Bronchial epithelial cell (primary cell): Measurements from ENCODE around the gene PGA3. TPM values are rescaled to one million over a fixed set of nuclear protein-coding genes. Genes with fewer than 3 reads are reported as not detected.
A peak's percentile ranks its signal among the peaks of the same experiment; 100 is the strongest.

Source experiments
- DNase-seq: peaks from one replicate; pipeline ENCODE4 v3.0.0-alpha.2; 2010; ENCODE audit warnings: low read depth
- FAIRE-seq: peaks from 2 replicates; lab custom pipeline; 2011; peaks lifted over from hg19 to GRCh38; lab: Jason Lieb, UNC
- H3K27me3 ChIP-seq: 2 replicates; pipeline ENCODE4 v1.5.1; 2011; ENCODE audit warnings: low read length; ENCODE audit not compliant: control insufficient read depth, insufficient read depth
- H3K36me3 ChIP-seq: 2 replicates; pipeline ENCODE4 v1.5.1; 2011; ENCODE audit warnings: low read length; ENCODE audit not compliant: control insufficient read depth, insufficient read depth
- H3K4me3 ChIP-seq: 2 replicates; pipeline ENCODE4 v1.5.1; 2011; ENCODE audit warnings: mild to moderate bottlenecking, low read depth, low read length, control low read depth
- CTCF ChIP-seq: IDR thresholded peaks from 2 replicates; pipeline ENCODE4 v1.5.1; 2011; ENCODE audit warnings: mild to moderate bottlenecking, moderate library complexity, low read length, control low read depth, inconsistent platforms; ENCODE audit not compliant: insufficient read depth, severe bottlenecking
- total RNA-seq: library from RNA; depleted of rRNA; stranded (reverse); fragments of >200 nt; gene quantifications from 2 replicates; pipeline ENCODE4 v1.2.1, GENCODE V29; 2014

PGA3 gene
- total RNA-seq, 1 donor from 2014 or later, result not detected

- Histone ChIP-seq H3K36me3 (no peaks in the 10 kb centered on the region), H3K4me3 (no peak overlapping the region), H3K27me3 (no peaks in the 10 kb centered on the region)
- peak; percentile 73 for DNase-seq
- no peak for FAIRE-seq
- TF ChIP-seq CTCF, result no peak
Observed at GRCh38 chr11:61158691-61159381, 44.5 kb upstream of the PGA3 start.

- Histone ChIP-seq H3K27me3 (no peaks in the 10 kb centered on the region), H3K4me3 (peak overlapping the region; percentile 62), H3K36me3 (no peaks in the 10 kb centered on the region)
- TF ChIP-seq CTCF, result no peak
- FAIRE-seq (no peak), DNase-seq (peak; percentile 13)
Observed at GRCh38 chr11:61160487-61161189, 42.7 kb upstream of the PGA3 start.

GRCh38 chr11:61161190-61162091 lies 41.9 kb upstream of the PGA3 start, which contains the start of gene VPS37C:
VPS37C (minus strand) TSS chr11:61161426; CDS start chr11:61138829, 22,597 bp downstream.
- TF ChIP-seq CTCF, result peak; percentile 2
- H3K4me3 ChIP-seq, result peak within 1 kb of the TSS; percentile 62
- H3K27me3 ChIP-seq, result no peaks in the 10 kb centered on the region
- DNase-seq (peak; percentile 56), FAIRE-seq (no peak)
- no peaks in the 10 kb centered on the region for H3K36me3 ChIP-seq

- no peaks in the 10 kb centered on the region for H3K27me3 ChIP-seq
- H3K36me3 ChIP-seq, result no peaks in the 10 kb centered on the region
- no peak for TF ChIP-seq CTCF
- FAIRE-seq (no peak), DNase-seq (peak; percentile 70)
- peak overlapping the region; percentile 62 for H3K4me3 ChIP-seq
Observed at GRCh38 chr11:61162092-61162941, 41.0 kb upstream of the PGA3 start.

GRCh38 chr11:61163021-61163420 lies 40.3 kb upstream of the PGA3 start:
- DNase-seq, result no peak
- FAIRE-seq, result no peak

More at GRCh38 chr11:61163021-61163420, 40.3 kb upstream of the PGA3 start:
- H3K27me3 ChIP-seq, result no peaks in the 10 kb centered on the region
- H3K4me3 ChIP-seq, result no peak overlapping the region
- TF ChIP-seq CTCF, result no peak
- no peaks in the 10 kb centered on the region for H3K36me3 ChIP-seq
